Astrocyte (in vitro differentiated cells and primary cell): ENCODE results near the gene SNX30. TPM values are rescaled to one million over a fixed set of nuclear protein-coding genes. Genes with fewer than 3 reads are reported as not detected.

Experiments used
- DNase-seq: peaks from one replicate; pipeline ENCODE4 v3.0.0-alpha.2; 2010; ENCODE audit warnings: low read depth
- FAIRE-seq: peaks from 2 replicates; lab custom pipeline; 2011; peaks lifted over from hg19 to GRCh38; lab: Jason Lieb, UNC
- H2AFZ ChIP-seq: 2 replicates; pipeline ENCODE4 v1.6.0; 2012; ENCODE audit warnings: low read depth, low read length, inconsistent platforms
- H3K27ac ChIP-seq: 2 replicates; pipeline ENCODE4 v1.5.1; 2011; ENCODE audit warnings: low read depth, low read length, inconsistent platforms
- H3K27me3 ChIP-seq: 2 replicates; pipeline ENCODE4 v1.6.0; 2011; ENCODE audit warnings: low read length, inconsistent platforms; ENCODE audit not compliant: insufficient read depth
- H3K36me3 ChIP-seq: 2 replicates; pipeline ENCODE4 v1.5.1; 2011; ENCODE audit warnings: low read length, inconsistent platforms; ENCODE audit not compliant: insufficient read depth
- H3K4me1 ChIP-seq: 2 replicates; pipeline ENCODE4 v1.5.1; 2011; ENCODE audit warnings: low read length, inconsistent platforms; ENCODE audit not compliant: insufficient read depth
- H3K4me2 ChIP-seq: 2 replicates; pipeline ENCODE4 v1.6.0; 2012; ENCODE audit warnings: low read length, inconsistent platforms
- H3K4me3 ChIP-seq: 2 replicates; pipeline ENCODE4 v1.5.1; 2011; ENCODE audit warnings: low read depth, mild to moderate bottlenecking, low read length, inconsistent platforms; ENCODE audit not compliant: insufficient read depth
- H3K79me2 ChIP-seq: 2 replicates; pipeline ENCODE4 v1.6.0; 2012; ENCODE audit warnings: mild to moderate bottlenecking, low read length, inconsistent platforms; ENCODE audit not compliant: insufficient read depth
- H3K9ac ChIP-seq: 2 replicates; pipeline ENCODE4 v1.6.0; 2012; ENCODE audit warnings: mild to moderate bottlenecking, low read length, inconsistent platforms
- H3K9me3 ChIP-seq: 2 replicates; pipeline ENCODE4 v1.5.1; 2012; ENCODE audit warnings: low read depth, mild to moderate bottlenecking, low read length, inconsistent platforms; ENCODE audit not compliant: insufficient read depth
- H4K20me1 ChIP-seq: 2 replicates; pipeline ENCODE4 v1.6.0; 2012; ENCODE audit warnings: low read length, inconsistent platforms; ENCODE audit not compliant: insufficient read depth
- H3K27ac Mint-ChIP-seq: one replicate; pipeline ENCODE4 v1.8.0; 2021; ENCODE audit warnings: mild to moderate bottlenecking, mixed read lengths; ENCODE audit not compliant: unreplicated experiment
- H3K27me3 Mint-ChIP-seq: one replicate; pipeline ENCODE4 v1.8.0; 2021; ENCODE audit warnings: low read depth, mixed read lengths; ENCODE audit not compliant: unreplicated experiment
- H3K36me3 Mint-ChIP-seq: one replicate; pipeline ENCODE4 v1.8.0; 2021; ENCODE audit warnings: low read depth, mixed read lengths; ENCODE audit not compliant: unreplicated experiment
- H3K4me1 Mint-ChIP-seq: one replicate; pipeline ENCODE4 v1.8.0; 2021; ENCODE audit warnings: low read depth, mixed read lengths; ENCODE audit not compliant: unreplicated experiment
- H3K4me3 Mint-ChIP-seq: one replicate; pipeline ENCODE4 v1.8.0; 2021; ENCODE audit warnings: mild to moderate bottlenecking, moderate library complexity, mixed read lengths; ENCODE audit not compliant: unreplicated experiment
- H3K9me3 Mint-ChIP-seq: one replicate; pipeline ENCODE4 v1.8.0; 2021; ENCODE audit warnings: mild to moderate bottlenecking, mixed read lengths; ENCODE audit not compliant: unreplicated experiment
- EZH2 ChIP-seq: IDR thresholded peaks from 2 replicates; pipeline ENCODE4 v1.6.1; 2012; ENCODE audit warnings: mild to moderate bottlenecking, low read length, inconsistent platforms; ENCODE audit not compliant: insufficient read depth
- total RNA-seq: library from RNA; stranded (reverse); gene quantifications from 2 replicates; pipeline ENCODE4 v1.2.1, GENCODE V29; 2021
- TF ChIP-seq, protein P1 (sequence below): IDR thresholded peaks from 2 replicates; pipeline ENCODE4 v1.5.1; 2011; ENCODE audit warnings: low read depth, mild to moderate bottlenecking, inconsistent platforms, low read length, moderate library complexity; ENCODE audit not compliant: insufficient read depth

Gene SNX30
- total RNA-seq, 1 donor from 2014 or later, result 12.8 TPM

DNA sequence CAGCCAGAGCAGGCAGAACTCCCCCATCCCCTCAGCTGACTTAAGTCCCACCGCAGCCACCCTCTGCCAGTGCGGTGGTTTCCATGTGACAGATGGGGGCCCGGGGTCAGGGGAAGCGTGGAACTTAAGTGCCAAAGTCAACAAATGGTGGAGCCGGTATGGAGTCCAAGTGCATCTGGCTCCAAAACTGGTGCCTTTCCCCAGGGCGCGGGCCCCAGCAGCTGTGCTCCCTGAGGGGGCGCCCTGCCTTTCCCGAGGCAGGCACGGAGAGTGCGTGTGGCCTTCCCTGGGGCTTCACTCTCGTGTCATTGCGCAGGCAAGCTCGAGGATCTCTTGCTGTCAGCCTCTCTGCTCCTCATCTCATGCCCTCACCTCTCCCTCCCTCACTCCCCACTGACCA is 106.3 kb downstream of the SNX30 start:
- Histone ChIP-seq H3K79me2 (no peaks in the 10 kb centered on the region), H3K4me1 (no peaks in the 10 kb centered on the region), H3K36me3 (no peaks in the 10 kb centered on the region), H3K27me3 (no peaks in the 10 kb centered on the region), H3K4me2 (no peak overlapping the region), H2AFZ (no peak overlapping the region), H3K9ac (no peak overlapping the region), H3K9me3 (no peaks in the 10 kb centered on the region), H3K27ac (no peak overlapping the region), H4K20me1 (peaks cover 10% of the 10 kb centered on the region), H3K4me3 (no peak overlapping the region)
- no peak for FAIRE-seq
- no peaks in the 10 kb centered on the region for H3K9me3 Mint-ChIP-seq
- no peak overlapping the region for H3K27ac Mint-ChIP-seq
- H3K4me1 Mint-ChIP-seq, result peaks cover 5% of the 10 kb centered on the region
- peaks cover 24% of the 10 kb centered on the region for H3K36me3 Mint-ChIP-seq
- no peaks in the 10 kb centered on the region for H3K27me3 Mint-ChIP-seq
- no peak for DNase-seq
- TF ChIP-seq, protein P1, sequence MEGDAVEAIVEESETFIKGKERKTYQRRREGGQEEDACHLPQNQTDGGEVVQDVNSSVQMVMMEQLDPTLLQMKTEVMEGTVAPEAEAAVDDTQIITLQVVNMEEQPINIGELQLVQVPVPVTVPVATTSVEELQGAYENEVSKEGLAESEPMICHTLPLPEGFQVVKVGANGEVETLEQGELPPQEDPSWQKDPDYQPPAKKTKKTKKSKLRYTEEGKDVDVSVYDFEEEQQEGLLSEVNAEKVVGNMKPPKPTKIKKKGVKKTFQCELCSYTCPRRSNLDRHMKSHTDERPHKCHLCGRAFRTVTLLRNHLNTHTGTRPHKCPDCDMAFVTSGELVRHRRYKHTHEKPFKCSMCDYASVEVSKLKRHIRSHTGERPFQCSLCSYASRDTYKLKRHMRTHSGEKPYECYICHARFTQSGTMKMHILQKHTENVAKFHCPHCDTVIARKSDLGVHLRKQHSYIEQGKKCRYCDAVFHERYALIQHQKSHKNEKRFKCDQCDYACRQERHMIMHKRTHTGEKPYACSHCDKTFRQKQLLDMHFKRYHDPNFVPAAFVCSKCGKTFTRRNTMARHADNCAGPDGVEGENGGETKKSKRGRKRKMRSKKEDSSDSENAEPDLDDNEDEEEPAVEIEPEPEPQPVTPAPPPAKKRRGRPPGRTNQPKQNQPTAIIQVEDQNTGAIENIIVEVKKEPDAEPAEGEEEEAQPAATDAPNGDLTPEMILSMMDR, result no peak
- TF ChIP-seq EZH2, result no peak
- H3K4me3 Mint-ChIP-seq, result no peak overlapping the region

DNA sequence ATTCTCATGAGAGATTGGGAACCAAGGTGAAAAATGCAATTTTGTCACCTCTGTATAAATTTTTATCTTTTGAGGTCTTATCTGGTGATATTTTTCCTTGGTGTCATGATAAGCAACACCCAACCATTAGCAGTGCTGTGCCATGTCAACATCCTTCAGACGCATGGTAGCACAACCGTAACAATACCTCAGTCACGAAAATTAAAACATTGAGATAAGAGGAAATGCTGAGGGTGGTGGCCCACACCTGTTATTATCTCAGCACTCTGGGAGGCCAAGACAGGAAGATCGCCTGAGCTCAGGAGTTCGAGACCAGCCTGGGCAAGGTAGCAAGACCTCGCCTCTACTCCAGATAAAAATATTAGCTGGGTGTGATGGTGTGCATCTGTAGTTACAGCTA is 107.4 kb downstream of the SNX30 start:
- H3K27me3 Mint-ChIP-seq, result no peaks in the 10 kb centered on the region
- no peaks in the 10 kb centered on the region for H3K36me3 ChIP-seq
- no peaks in the 10 kb centered on the region for H3K4me1 ChIP-seq
- H3K36me3 Mint-ChIP-seq, result peaks cover 24% of the 10 kb centered on the region
- H3K79me2 ChIP-seq, result no peaks in the 10 kb centered on the region
- FAIRE-seq (no peak), DNase-seq (no peak)
- no peak overlapping the region for H3K4me2 ChIP-seq
- no peak overlapping the region for H3K27ac Mint-ChIP-seq
- no peaks in the 10 kb centered on the region for H3K9me3 Mint-ChIP-seq
- H3K4me3 Mint-ChIP-seq, result no peak overlapping the region
- H3K4me3 ChIP-seq, result no peak overlapping the region
- H2AFZ ChIP-seq, result no peak overlapping the region
- no peak overlapping the region for H3K27ac ChIP-seq
- peaks cover 10% of the 10 kb centered on the region for H4K20me1 ChIP-seq
- no peak overlapping the region for H3K9ac ChIP-seq
- H3K4me1 Mint-ChIP-seq, result peaks cover 5% of the 10 kb centered on the region
- no peaks in the 10 kb centered on the region for H3K27me3 ChIP-seq
- TF ChIP-seq, protein P1, result no peak
- TF ChIP-seq EZH2, result no peak
- H3K9me3 ChIP-seq, result no peaks in the 10 kb centered on the region

DNA sequence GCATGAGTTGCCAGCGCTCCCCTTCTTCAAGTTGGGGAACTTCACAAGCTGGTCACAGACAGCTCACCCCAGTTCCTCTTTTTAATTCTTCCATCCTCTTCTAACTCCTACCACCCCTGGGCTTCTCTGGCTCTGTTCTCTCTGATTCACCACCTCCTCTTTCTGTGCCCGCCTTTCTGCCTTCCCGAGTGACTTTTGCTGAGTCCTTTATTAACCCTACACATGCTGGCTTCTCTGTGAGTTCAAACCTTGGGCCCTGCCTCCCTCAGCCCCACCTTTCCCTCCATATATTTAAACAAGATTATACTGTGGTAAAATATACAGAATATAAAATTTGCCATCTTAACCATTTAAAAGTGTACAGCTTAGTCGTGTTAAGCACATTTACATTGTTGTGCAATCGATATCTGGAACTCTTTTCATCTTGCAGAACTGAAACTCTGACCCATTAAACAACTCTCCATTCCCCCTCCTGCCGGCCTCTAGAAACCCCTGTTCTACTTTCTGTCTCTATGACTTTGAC is 108.1 kb downstream of the SNX30 start:
- Histone ChIP-seq H3K9ac (no peak overlapping the region), H2AFZ (no peak overlapping the region), H3K4me2 (no peak overlapping the region), H3K79me2 (no peaks in the 10 kb centered on the region), H3K4me3 (no peak overlapping the region), H3K27me3 (no peaks in the 10 kb centered on the region), H3K27ac (no peak overlapping the region), H3K4me1 (no peaks in the 10 kb centered on the region), H4K20me1 (peaks cover 10% of the 10 kb centered on the region), H3K36me3 (no peaks in the 10 kb centered on the region), H3K9me3 (no peaks in the 10 kb centered on the region)
- no peak for DNase-seq
- H3K4me1 Mint-ChIP-seq, result peaks cover 5% of the 10 kb centered on the region
- H3K9me3 Mint-ChIP-seq, result no peaks in the 10 kb centered on the region
- H3K4me3 Mint-ChIP-seq, result no peak overlapping the region
- FAIRE-seq, result no peak
- H3K36me3 Mint-ChIP-seq, result peaks cover 22% of the 10 kb centered on the region
- no peaks in the 10 kb centered on the region for H3K27me3 Mint-ChIP-seq
- TF ChIP-seq EZH2, result no peak
- TF ChIP-seq, protein P1, result no peak
- H3K27ac Mint-ChIP-seq, result no peak overlapping the region
